Activated CD8-positive, alpha-beta memory T cell treated with anti-CD3 and anti-CD28 coated beads, Interleukin-2, amount 50 U/mL, for 4 hours (primary cell): Measurements from ENCODE around the gene SLC30A3.

Experiments used
- DNase-seq: peaks from one replicate; pipeline ENCODE4 v3.0.0-alpha.2; 2020

The SLC30A3 gene

DNA sequence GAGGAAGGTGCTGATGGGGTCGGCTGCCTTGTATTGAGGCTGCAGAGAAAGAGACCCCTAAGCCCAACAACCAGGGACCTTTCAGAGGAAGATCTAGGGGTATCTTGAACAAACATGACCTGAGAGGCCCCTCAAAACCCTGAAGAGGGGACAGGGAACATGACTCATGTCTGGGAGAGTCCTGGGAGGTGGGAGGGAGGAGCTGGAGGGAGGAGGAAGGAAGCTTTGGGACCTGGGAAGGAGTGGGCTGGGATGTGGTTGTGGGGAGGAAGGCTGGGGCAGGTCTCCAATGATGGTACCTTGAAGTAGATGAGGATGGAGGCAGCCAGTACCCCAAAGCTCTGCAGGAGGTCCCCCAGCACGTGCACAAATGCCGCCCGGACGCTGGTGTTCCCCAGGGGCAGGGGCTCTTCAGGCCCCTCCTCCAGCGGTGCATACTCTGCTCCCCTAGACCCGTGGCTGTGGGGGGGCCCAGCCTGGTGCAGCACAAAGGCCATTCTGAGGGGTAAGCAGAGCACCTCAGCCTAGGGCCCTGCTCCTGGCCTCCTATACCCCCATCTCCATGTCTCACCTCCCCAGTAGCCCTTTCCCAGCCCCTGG, 5.9 kb downstream of the SLC30A3 start:
- no peak for DNase-seq

DNA sequence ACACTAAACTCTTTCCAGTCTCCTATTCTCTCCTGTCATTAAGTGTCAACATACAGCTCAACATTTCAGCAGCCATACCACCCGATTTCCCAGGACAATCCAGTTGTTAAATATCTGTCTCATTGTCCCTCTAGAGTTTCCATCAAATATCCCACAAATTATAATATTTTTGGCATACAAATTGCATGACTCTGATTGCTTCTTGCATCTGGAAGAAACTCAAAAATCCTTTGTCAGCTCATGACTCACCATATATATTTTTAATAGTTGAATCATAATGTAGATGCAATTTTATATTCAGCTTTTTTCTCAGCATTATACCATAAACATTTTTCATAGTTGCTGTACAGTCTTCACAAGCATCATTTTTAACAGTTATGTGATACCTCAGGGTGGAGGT, 7.2 kb downstream of the SLC30A3 start:
- no peak for DNase-seq

DNA sequence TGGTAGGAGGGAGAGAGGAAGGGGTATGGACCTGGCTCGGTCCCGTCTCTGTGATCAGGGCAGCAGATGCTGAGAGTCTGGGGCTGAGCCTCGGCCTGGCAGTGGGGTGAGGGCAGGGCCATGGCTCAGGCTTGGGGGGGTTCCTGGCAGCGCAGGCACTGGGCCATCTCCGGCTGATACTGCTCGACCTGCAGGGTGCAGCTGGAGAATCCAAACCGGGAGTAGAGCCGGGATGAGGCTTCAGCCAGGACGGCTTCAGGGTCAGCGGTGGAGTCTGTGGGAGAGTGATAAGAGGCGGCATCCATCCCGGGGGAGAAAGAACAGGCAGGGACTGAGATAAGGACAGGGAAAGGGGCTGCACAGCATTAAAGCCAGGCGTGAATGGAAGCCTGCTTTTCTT, 7.7 kb downstream of the SLC30A3 start:
- DNase-seq: no peak

DNA sequence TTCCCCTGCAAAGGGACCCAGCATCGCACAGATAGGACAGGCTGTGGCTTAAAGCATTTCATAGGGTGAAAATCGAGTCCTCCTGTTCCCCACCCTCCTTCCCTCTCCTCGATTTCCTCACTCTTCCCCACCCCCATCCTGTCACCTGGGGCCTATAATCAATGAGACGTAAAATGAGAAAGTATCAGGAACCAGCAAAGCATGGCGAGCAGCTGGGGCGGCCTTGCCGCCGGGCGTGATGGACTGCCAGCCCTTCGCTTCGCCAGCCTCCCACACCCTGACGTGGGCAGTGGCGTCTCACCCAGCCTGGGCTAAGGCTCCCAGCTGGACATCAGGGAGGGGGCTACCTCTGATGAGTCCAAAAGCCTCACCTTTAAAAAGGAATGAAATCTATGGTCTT, 11.1 kb downstream of the SLC30A3 start:
- no peak for DNase-seq

DNA sequence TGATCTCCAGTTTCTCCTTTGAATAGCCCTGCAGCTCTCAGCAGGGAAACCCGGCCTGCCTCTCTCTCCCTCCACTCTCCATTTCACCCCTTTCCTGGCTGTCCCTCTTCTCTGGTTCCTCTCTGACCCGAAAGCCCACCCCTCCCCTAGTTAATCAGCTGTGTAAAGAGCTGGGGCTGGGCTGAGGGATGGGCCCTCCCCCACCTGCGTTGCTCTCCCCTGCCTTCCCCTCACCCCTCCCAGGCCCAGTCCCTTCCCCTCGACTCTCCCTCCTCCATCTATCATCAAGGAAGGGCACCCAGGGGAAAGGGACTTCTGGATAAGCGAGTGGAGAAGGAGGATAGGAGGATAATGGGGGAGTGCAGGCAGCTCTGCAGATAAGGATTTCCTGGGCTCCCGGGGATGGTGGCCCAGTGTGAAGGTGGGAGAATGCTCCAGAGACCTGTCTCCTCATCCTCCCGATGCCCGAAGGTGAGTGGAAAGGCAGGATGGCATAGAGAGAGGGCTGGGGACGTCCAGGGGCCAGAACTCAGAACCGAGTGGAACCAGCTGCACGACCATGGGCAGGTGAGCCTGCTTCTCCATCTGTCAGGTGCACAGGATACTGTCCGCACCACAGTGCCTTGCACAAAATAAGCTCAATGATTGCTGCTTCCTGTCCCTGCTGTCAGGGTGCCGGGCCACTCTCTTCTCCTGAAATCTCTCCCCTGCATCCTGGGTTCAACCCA, 12.0 kb downstream of the SLC30A3 start:
- DNase-seq: no peak

DNA sequence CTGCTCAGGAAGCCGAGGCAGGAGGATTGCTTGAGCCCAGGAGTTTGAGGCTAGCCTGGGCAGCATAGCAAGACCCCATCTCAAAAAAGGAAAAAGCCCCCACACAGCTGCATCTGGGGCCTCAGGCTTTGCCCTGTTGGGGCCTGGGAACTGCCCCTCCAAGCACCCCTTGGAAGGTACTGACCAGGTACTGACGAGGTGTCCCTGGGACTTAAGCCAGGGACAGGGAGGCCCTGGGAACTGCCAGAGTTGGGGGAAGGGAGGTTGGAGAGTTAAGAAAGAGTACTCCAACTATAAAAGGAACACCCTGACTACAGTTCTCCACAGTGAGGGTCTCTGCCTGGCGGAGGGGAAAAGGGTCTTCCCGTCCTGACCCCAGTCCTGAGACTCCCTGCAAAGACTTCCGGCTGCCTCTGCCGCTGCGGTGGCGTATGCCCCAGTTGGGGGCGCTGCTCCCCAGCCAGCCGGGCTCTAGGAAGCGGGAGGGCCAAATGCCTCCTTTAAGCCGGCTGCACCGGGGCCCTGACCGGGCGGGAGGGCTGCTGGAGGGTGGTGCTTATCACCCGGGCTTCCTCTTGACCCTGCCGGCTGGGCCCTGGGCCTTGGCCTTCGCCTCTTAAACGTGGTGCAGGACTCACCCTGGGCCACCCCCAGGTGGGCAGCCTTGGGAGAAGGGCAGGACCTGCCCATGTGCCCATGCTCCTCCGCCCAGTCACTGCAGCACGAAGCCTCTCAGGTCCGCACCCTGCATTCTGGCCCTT, 12.8 kb downstream of the SLC30A3 start:
- DNase-seq: peak; percentile 50

- DNase-seq: no peak
Observed at GRCh38 chr2:27249159-27249890, 13.5 kb downstream of the SLC30A3 start.

- no peak for DNase-seq
Observed at GRCh38 chr2:27247893-27248292, 15.0 kb downstream of the SLC30A3 start.

GRCh38 chr2:27245626-27246025, 17.2 kb downstream of the SLC30A3 start:
- DNase-seq: no peak

DNA sequence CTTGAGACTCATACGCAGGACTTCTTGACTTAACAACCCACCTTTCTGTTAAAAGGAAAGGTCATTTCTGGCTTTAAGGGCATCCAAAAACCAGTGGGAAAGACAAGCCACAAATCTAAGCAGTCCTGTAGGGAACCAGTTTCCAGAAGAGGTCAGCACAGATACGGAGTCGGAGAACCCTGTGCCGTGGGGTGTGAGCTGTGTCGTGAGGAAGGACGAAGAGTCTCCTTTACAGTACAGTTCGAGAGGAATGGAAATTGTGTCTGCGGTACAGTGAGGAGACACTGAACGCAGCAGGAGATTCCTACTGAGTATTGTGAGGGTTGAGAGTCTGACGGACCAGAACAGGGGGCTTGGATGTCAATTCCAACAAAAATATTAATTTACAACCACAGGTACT, 17.7 kb downstream of the SLC30A3 start:
- no peak for DNase-seq

- no peak for DNase-seq
Observed at GRCh38 chr2:27243391-27244130, 19.3 kb downstream of the SLC30A3 start.

GRCh38 chr2:27242614-27242951, 20.3 kb downstream of the SLC30A3 start:
- no peak for DNase-seq

- no peak for DNase-seq
Observed at GRCh38 chr2:27241761-27242613, 20.9 kb downstream of the SLC30A3 start.

GRCh38 chr2:27240406-27240805, 22.4 kb downstream of the SLC30A3 start:
- no peak for DNase-seq

DNA sequence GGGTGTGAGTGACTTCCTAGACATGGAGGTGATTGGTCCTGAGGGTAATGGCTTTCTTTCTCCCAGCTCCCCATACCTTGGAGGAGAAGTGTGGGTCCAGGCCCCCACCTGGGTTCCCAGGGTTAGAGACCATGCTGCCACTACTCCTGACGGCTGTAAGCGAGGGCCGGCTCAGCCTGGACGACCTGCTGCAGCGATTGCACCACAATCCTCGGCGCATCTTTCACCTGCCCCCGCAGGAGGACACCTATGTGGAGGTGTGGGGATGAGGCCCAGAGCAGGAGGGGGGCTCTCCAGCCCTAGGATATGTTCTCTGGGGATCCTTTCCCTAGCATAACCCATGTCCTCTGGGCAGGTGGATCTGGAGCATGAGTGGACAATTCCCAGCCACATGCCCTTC, 23.9 kb downstream of the SLC30A3 start:
- no peak for DNase-seq

- DNase-seq: no peak
Observed at GRCh38 chr2:27237341-27237945, 25.4 kb downstream of the SLC30A3 start.

DNA sequence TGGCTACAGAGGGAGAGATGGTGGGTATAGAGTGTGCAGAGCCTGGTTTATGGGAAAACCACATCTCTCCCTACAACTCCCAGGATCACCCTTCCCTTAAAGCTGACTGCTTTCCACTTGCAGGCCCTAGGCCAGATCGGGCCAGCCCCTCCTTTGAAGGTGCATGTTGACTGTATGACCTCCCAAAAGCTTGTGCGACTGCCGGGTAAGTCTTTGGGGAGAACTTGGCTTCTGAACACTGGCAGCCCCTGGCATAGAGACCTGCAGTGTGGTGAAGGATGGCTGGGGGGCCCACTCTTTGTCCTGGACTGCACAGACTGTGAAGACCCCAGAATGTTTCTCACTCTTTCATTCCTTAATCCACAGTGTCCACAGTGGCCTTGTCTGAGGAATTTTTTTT, 26.2 kb downstream of the SLC30A3 start:
- no peak for DNase-seq

GRCh38 chr2:27236136-27236535, 26.7 kb downstream of the SLC30A3 start:
- DNase-seq: no peak

- no peak for DNase-seq
Observed at GRCh38 chr2:27233341-27233740, 29.5 kb downstream of the SLC30A3 start.

GRCh38 chr2:27231921-27232320, 30.9 kb downstream of the SLC30A3 start:
- DNase-seq: no peak

GRCh38 chr2:27227501-27227900, 35.3 kb downstream of the SLC30A3 start:
- no peak for DNase-seq
